PC-3 (cell line): ENCODE data around the gene CACNA1C. TPM values are rescaled to one million over a fixed set of nuclear protein-coding genes. Genes with fewer than 3 reads are reported as not detected.

Experiments
- ATAC-seq: fragments of 200-7000 bp; cut with Tn5 transposase; 2 replicates; pipeline ENCODE4 v1.9.1; 2020; ENCODE audit warnings: mild to moderate bottlenecking, moderate library complexity
- BruUV-seq: library from RNA; stranded (reverse); fragments of 400-500 nt; replicated peaks from 2 replicates; lab custom pipeline; 2021; lab: Mats Ljungman, UMichigan
- CTCF ChIA-PET: fragments of 300-600 bp; sonication (Branson Sonifier 250); formaldehyde crosslinking; loops from one replicate; lab custom pipeline; 2022; ENCODE audit warnings: antibody characterized with exemption; lab: Charles Lee
- POLR2A ChIA-PET: fragments of 300-600 bp; sonication (Branson Sonifier 250); formaldehyde crosslinking; loops from one replicate; lab custom pipeline; 2022; ENCODE audit warnings: antibody characterized with exemption; ENCODE audit not compliant: unreplicated experiment; lab: Charles Lee
- DNase-seq: peaks from one replicate; pipeline ENCODE4 v3.0.0-alpha.2; 2015
- H2AFZ ChIP-seq: fragments of 300-600 bp; sonication (generic); 2 replicates; pipeline ENCODE4 v1.6.0; 2016; ENCODE audit warnings: antibody characterized with exemption, low read length
- H3F3A ChIP-seq: fragments of 300-600 bp; sonication (generic); one replicate; pipeline ENCODE4 v1.6.0; 2017; ENCODE audit warnings: antibody characterized with exemption, low read length, control low read depth, mild to moderate bottlenecking; ENCODE audit not compliant: unreplicated experiment
- H3K27ac ChIP-seq: fragments of 300-600 bp; sonication (generic); 2 replicates; pipeline ENCODE4 v1.5.1; 2016; ENCODE audit warnings: mild to moderate bottlenecking, low read length
- H3K27me3 ChIP-seq: fragments of 300-600 bp; sonication (generic); 2 replicates; pipeline ENCODE4 v1.6.1; 2016; ENCODE audit warnings: low read length, mixed read lengths
- H3K36me3 ChIP-seq: fragments of 300-600 bp; sonication (generic); 2 replicates; pipeline ENCODE4 v1.6.1; 2016; ENCODE audit warnings: low read depth, mixed run types, low read length, mixed read lengths
- H3K4me1 ChIP-seq: fragments of 300-600 bp; sonication (generic); 2 replicates; pipeline ENCODE4 v1.5.1; 2016; ENCODE audit warnings: low read length; ENCODE audit not compliant: insufficient read depth
- H3K4me2 ChIP-seq: fragments of 300-600 bp; sonication (generic); 2 replicates; pipeline ENCODE4 v1.6.0; 2016; ENCODE audit warnings: low read length
- H3K4me3 ChIP-seq: fragments of 300-600 bp; sonication (generic); 2 replicates; pipeline ENCODE4 v1.5.1; 2016; ENCODE audit warnings: mild to moderate bottlenecking, low read length, mixed read lengths
- H3K79me2 ChIP-seq: fragments of 300-600 bp; sonication (generic); 2 replicates; pipeline ENCODE4 v1.6.1; 2017; ENCODE audit warnings: low read length, mixed read lengths
- H3K9ac ChIP-seq: fragments of 300-600 bp; sonication (generic); 2 replicates; pipeline ENCODE4 v1.6.0; 2016; ENCODE audit warnings: mild to moderate bottlenecking, low read length
- H3K9me2 ChIP-seq: fragments of 300-600 bp; sonication (generic); replicated peaks from 2 replicates; pipeline ENCODE4 v1.6.1; 2016; ENCODE audit warnings: mixed run types, low read length, mixed read lengths
- H3K9me3 ChIP-seq: fragments of 300-600 bp; sonication (generic); 2 replicates; pipeline ENCODE4 v1.6.1; 2016; ENCODE audit warnings: low read length, mixed read lengths
- H4K20me1 ChIP-seq: fragments of 300-600 bp; sonication (generic); 2 replicates; pipeline ENCODE4 v1.6.1; 2016; ENCODE audit warnings: low read length, mixed read lengths
- EZH2 ChIP-seq: fragments of 300-600 bp; sonication (generic); IDR thresholded peaks from one replicate; pipeline ENCODE4 v1.6.1; 2017; ENCODE audit warnings: antibody characterized with exemption, mild to moderate bottlenecking, low read length; ENCODE audit not compliant: unreplicated experiment
- EZH2phosphoT487 ChIP-seq: fragments of 300-600 bp; sonication (generic); IDR thresholded peaks from 2 replicates; pipeline ENCODE4 v1.6.1; 2018; ENCODE audit warnings: mild to moderate bottlenecking, antibody characterized with exemption, low read length, borderline replicate concordance
- intact Hi-C: fragments of 100-400 bp; cut with micrococcal nuclease; formaldehyde crosslinking; loops from 2 replicates; pipeline ENCODE4 v1.9.0; 2023
- total RNA-seq: library from RNA; depleted of rRNA; stranded (reverse); fragments of >200 nt; gene quantifications from 2 replicates; pipeline ENCODE4 v1.2.3, GENCODE V29; 2014
- TF ChIP-seq, protein P1 (sequence below): fragments of 300-600 bp; sonication (generic); conservative IDR thresholded peaks from 2 replicates; pipeline ENCODE4 v1.5.1; 2017; ENCODE audit warnings: antibody characterized with exemption, low read depth, mild to moderate bottlenecking, low read length

The CACNA1C gene
- total RNA-seq, 1 experiment from 2014 or later: not detected

DNA sequence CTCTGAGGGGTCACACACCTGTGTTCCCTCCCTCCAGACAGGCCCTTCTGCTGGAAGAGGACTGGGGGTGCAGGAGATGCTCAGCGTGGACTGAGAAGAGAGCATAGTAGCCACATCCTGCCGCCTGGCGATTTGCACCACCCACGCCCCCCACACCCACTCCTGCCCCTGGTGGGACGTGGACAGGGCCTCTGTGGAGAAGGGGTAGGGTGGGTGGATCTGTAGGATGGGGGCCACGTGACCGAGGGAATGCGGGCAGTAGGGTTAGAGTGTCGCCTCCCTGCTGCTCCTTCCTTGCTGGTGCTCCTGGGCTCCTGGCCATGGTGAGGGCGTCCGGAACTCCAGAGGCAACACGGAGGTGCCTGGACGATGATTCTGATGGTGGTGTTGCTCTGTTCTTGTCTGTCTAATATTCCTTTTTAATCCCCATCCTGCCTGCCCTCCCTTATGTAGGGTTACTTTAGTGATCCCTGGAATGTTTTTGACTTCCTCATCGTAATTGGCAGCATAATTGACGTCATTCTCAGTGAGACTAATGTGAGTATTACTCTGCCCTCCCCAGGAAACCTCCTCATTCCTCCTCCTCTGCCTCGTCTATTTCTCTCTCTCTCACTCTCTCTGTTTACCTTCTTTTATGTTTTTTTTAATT is 580.5 kb downstream of the CACNA1C start:
- ChIA-PET POLR2A (no interaction called here), CTCF (no interaction called here)
- no peaks in the 10 kb centered on the region for H3K9me3 ChIP-seq
- no peaks in the 10 kb centered on the region for H3K9me2 ChIP-seq
- H3K9ac ChIP-seq: no peak overlapping the region
- H3K4me3 ChIP-seq: no peak overlapping the region
- no peaks in the 10 kb centered on the region for H3K36me3 ChIP-seq
- H3F3A ChIP-seq: no peaks in the 10 kb centered on the region
- DNase-seq (no peak), ATAC-seq (no peak)
- peaks cover 52% of the 10 kb centered on the region for H3K27me3 ChIP-seq
- BruUV-seq: no TSS peak
- no peak overlapping the region for H2AFZ ChIP-seq
- TF ChIP-seq EZH2phosphoT487 (no peak), EZH2 (no peak)
- TF ChIP-seq, protein P1, sequence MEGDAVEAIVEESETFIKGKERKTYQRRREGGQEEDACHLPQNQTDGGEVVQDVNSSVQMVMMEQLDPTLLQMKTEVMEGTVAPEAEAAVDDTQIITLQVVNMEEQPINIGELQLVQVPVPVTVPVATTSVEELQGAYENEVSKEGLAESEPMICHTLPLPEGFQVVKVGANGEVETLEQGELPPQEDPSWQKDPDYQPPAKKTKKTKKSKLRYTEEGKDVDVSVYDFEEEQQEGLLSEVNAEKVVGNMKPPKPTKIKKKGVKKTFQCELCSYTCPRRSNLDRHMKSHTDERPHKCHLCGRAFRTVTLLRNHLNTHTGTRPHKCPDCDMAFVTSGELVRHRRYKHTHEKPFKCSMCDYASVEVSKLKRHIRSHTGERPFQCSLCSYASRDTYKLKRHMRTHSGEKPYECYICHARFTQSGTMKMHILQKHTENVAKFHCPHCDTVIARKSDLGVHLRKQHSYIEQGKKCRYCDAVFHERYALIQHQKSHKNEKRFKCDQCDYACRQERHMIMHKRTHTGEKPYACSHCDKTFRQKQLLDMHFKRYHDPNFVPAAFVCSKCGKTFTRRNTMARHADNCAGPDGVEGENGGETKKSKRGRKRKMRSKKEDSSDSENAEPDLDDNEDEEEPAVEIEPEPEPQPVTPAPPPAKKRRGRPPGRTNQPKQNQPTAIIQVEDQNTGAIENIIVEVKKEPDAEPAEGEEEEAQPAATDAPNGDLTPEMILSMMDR: no peak
- no peak overlapping the region for H3K4me2 ChIP-seq
- no peaks in the 10 kb centered on the region for H3K4me1 ChIP-seq
- no peak overlapping the region for H3K27ac ChIP-seq
- no peaks in the 10 kb centered on the region for H4K20me1 ChIP-seq
- intact Hi-C loops: no loop called here
- H3K79me2 ChIP-seq: no peaks in the 10 kb centered on the region

DNA sequence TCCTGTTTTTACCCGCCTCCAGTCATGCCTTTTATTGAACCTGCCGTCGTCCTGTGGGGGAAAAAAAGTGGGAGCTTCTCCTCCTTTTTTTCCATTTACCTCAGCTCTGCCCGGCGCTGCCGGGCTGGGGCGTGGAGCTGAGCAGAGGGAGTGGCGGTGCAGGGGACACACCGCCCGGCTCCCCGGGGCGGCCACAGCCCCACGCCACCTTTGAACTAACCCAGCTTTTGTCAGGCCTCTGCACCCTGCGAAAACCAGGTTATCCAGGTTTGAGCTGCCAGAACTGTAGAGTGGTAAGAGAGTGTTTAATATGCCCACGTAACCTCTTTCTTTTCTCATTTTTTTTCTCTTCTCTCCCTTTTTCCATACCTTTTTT is 581.0 kb downstream of the CACNA1C start:
- H3K27ac ChIP-seq: no peak overlapping the region
- H3K9me2 ChIP-seq: no peaks in the 10 kb centered on the region
- CTCF ChIA-PET: no interaction called here
- DNase-seq (no peak), ATAC-seq (no peak)
- no peaks in the 10 kb centered on the region for H3F3A ChIP-seq
- H4K20me1 ChIP-seq: no peaks in the 10 kb centered on the region
- POLR2A ChIA-PET: no interaction called here
- H3K4me3 ChIP-seq: no peak overlapping the region
- H2AFZ ChIP-seq: no peak overlapping the region
- TF ChIP-seq EZH2phosphoT487: no peak
- TF ChIP-seq EZH2: no peak
- TF ChIP-seq, protein P1: no peak
- BruUV-seq: no TSS peak
- no peaks in the 10 kb centered on the region for H3K4me1 ChIP-seq
- H3K27me3 ChIP-seq: peaks cover 47% of the 10 kb centered on the region
- no peak overlapping the region for H3K9ac ChIP-seq
- H3K36me3 ChIP-seq: no peaks in the 10 kb centered on the region
- intact Hi-C loops: no loop called here
- H3K9me3 ChIP-seq: no peaks in the 10 kb centered on the region
- H3K79me2 ChIP-seq: no peaks in the 10 kb centered on the region
- no peak overlapping the region for H3K4me2 ChIP-seq

DNA sequence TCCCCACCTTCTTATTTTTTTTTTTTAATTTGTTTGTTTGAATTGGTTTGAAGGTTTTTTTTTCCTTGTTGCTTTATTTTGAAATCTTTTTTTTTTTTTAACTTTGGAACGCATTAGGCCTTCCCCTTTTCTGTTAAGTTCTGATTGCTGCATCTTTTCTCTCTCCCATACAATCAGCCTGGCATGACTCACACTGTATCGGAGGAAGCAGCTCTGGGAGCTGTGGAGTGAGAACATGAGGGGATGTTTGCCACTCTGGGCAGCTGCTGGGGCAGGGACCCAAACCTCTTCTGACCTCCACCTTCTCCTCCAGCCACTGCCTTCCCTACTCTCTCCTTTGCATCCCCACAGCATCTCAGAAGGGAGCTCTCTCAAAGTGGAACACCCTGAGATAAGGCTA is 581.7 kb downstream of the CACNA1C start:
- Histone ChIP-seq H3K9ac (no peak overlapping the region), H3K9me2 (no peaks in the 10 kb centered on the region), H3K4me3 (no peak overlapping the region), H3K27ac (no peak overlapping the region), H3K4me2 (no peak overlapping the region), H2AFZ (no peak overlapping the region), H3F3A (no peaks in the 10 kb centered on the region), H3K4me1 (no peaks in the 10 kb centered on the region), H3K36me3 (no peaks in the 10 kb centered on the region), H3K27me3 (peaks cover 42% of the 10 kb centered on the region), H3K9me3 (no peaks in the 10 kb centered on the region), H4K20me1 (no peaks in the 10 kb centered on the region), H3K79me2 (no peaks in the 10 kb centered on the region)
- ATAC-seq (no peak), DNase-seq (no peak)
- no TSS peak for BruUV-seq
- ChIA-PET CTCF (no interaction called here), POLR2A (no interaction called here)
- intact Hi-C loops: no loop called here
- TF ChIP-seq, protein P1: no peak
